ENCODE measurements around the gene IAH1.

The IAH1 gene

DNA sequence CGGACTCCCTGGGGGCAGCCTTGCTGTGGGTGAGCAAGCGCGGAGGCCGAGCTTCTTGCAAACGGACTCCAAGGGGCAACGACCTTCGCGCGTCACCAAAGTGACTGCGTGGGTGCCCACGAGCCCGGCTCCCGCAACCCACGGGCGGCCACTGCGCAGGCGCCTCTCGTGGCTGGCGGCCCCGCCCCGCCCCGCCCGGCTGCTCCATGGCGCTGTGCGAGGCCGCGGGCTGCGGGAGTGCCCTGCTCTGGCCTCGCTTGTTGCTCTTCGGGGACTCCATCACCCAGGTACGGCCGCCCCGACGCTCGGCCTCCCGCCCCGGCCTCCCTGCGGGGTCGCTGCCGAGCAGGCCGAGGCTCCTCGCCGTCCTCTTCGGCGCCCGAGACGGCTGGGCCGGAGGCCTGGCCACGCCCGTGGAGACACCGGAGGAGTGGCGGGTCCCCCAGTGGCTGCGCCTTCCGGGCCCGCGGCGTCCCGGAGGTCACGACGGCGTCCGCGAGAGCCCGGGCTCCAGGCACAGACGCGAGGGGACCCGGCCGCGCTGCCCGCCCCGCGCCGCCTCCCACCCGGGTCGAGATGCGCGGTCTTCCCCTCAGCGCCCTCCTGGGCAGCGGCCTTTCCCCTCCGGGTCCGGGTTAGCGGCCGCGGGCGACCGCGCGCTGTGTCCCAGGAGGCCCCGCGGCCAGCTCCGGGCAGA, at the start of gene IAH1:
Gene IAH1 (plus strand): TSS at position 191 of the 697 bp plus-strand sequence. CDS start 16 bp downstream, at position 207.
- DNase-seq (ENCODE audit: low read depth): no peak

DNA sequence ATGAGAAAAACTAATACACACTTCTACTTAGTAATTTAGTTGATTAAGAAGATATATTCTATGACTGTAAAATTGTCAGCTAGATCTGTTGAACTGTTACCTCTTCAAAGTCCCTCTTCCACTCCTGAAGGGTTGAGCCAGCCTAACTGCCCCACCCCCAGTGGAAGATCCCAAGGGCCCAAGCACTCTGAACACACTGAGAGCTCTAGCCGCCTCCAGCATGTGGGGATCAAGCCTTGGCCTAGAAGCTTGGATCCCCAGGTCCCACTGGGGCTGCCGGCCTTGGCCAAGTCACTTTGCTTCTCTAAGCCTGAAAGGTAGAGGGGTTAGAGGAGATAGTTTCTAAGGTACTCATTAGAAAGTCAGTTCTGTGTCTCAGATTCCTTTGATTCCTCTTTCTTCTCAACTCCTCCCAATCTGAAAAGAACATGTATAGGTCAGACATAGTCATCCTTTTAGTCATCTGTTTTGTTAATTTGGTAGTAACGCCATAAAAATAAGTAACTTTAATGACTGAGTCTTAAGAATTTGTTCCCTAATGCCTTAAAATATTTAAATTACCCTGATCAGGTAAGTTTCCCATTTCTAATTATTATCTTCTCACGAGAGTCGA, 45.3 kb upstream of the IAH1 start:
- no peak for DNase-seq (ENCODE audit: low read depth)

DNA sequence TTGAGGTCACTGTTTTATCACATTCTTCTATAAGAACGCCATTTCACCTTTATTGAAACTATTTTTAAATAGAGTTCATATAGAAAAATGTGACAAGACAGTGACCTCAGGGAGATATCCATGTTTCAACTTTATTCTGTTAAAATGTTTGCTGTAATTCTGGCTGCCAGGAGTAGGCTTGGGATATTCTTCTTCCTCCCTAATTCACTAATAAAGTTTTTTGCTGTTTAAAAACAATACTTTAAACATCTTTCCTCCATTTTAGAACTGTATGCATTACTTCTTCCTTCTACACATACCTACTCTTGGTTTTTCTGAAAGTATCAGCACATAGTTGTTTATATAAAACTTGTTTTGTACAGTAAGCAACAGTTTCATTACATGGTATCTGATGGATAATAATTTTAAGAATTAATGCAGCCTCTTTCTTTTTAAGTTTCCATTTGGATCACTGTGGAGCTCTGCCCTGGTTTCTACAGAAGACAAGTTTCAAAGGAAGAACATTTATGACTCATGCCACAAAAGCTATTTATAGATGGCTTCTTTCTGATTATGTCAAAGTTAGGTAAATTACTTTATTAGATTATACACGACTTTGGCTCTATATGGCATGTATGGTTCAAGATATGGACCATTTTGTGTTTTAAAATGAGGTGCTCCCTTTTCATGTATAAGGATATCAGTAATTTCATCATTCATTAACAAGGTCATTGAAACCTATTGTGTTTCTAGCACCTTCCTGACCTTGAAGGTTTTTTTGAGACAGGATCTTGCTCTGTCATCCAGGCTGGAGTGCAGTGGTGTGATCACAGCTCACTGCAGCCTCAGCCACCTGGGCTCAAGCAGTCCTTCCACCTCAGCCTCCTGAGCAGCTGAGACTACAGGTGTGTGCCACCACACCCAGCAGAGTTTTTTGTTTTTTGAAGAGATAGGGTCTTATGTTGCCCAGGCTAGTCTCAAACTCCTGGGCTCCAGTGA, 43.7 kb upstream of the IAH1 start:
- no peak for DNase-seq (ENCODE audit: low read depth)

GRCh38 chr2:9434489-9434888, 39.9 kb upstream of the IAH1 start:
- DNase-seq (ENCODE audit: low read depth): no peak

DNA sequence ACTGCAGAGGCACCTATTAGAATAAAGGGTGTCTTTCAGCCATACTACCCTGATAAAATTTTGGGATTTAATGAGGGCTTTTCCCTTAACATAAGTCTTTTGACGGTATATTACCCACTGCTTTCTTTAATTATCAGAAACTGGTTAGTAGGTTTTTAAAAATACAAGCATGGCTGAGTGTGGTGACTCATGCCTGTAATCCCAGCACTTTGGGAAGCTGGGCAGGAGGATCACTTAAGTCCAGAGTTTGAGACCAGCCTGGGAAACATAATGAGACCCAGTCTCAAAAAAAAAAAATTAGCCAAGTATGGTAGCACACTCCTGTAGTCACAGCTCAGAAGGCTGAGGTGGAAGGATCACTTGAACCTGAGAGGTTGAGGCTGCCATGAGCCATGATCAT, 34.8 kb upstream of the IAH1 start:
- no peak for DNase-seq (ENCODE audit: low read depth)

DNA sequence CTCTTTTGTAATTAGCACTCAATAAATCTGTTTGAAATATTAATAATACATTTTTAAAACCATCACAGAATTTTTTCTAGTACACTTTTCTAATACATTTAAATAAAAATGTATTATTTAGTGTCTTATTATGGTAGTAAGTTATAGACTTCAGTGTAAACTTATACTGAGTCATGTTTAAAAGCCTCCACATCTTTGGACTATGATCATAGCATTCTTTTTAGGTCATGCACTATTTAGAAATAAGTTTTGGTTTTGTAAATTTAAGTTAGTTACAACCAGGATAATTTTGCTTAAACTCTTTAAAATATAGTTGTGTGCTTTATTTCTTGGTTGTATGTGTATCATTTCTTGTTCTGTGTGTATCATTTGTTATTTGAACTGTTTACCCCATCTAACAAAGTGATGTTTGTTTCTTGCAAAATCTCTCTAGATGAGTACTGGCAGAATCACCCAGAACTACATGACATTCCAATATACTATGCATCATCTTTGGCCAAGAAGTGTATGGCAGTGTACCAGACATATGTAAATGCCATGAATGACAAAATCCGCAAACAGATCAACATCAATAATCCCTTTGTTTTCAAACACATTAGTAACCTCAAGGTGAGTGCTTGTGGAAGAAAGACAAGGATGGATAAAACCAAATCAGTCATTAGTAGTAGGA, 34.2 kb upstream of the IAH1 start:
- no peak for DNase-seq (ENCODE audit: low read depth)

DNA sequence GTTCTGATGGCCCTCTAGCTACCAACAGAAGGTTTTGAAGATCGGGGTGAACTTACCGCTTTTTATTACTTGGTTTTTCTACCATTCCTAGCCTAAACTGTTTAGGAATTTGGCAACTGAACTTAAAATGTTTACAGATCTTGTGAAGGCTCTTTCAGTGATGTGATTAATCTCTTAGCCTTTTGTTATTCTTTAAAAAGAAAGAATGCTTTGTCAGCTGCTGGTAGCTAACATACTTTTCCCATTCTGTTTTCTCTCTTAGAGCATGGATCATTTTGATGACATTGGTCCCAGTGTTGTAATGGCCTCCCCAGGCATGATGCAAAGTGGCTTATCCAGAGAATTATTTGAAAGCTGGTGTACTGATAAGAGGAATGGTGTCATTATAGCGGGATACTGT, 32.8 kb upstream of the IAH1 start:
- DNase-seq (ENCODE audit: low read depth): no peak

DNA sequence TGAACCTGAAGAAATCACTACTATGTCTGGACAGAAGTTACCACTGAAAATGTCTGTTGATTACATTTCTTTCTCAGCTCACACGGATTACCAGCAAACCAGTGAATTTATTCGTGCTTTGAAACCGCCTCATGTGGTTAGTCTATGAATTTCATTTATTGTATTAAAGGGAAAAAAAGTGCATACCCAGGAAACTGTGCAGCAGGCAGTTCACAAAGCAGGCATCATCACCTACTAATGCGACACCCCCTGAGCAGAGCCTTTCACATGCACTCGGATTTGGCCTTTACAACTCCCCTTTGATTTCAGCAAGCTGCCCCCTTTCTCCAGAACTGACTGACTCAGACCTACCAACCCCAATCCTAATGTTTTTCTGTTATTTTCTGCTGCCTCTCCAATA, 30.8 kb upstream of the IAH1 start:
- no peak for DNase-seq (ENCODE audit: low read depth)

DNA sequence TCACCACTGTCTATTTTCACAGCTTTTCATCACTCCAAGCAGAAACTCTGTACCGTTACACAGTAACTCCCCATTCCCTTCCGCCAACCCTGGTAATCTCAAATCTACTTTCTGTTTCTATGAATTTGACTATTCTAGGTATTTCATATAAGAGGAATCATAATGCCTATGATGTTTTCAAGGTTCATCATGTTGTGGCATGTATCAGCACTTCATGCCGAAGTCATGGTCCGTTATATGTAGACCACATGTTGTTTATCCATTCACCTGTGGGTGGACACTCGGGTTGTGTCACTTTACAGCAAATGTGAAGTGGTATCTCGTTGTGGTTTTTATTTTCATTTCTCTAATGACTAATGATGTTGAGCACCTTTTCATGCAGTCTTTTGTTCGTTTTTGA, 29.3 kb upstream of the IAH1 start:
- no peak for DNase-seq (ENCODE audit: low read depth)

DNA sequence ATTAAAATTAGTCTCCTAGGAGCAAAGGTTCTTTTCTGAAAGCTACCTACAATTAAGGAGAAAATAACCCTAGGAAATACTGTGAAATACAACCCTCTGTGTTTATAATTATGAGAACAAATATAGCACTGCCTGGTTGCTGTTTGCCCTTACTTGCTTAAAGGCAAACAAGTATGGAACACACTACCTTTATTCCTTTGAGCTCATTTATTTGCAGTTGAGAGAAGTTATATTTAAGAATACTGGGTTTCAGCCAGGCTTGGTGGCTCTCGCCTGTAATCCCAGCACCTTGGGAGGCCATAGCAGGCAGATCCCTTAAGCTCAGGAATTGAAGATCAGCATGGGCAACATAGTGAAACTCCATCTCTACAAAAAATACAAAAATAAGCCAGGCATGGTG, 23.1 kb upstream of the IAH1 start:
- DNase-seq (ENCODE audit: low read depth): no peak

- DNase-seq (ENCODE audit: low read depth): no peak
Measured at GRCh38 chr2:9460441-9461017, 13.8 kb upstream of the IAH1 start.

DNA sequence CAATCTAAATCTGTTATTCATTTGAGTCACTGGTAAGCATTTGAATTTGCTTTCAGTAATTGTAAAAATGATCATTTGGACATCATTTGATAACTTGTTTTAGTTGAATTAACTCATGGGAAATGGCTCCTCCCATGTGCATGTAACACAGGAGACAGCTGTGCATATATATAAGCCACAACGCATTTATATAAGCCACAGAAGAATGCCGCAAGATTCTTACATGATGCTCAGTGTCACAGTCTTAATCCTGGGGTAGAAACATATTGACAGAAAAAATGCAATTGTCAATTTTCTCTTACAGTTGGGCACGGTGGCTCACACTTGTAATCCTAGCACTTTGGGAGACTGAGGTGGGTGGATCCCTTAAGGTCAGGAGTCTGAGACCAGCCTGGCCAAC, 13.3 kb upstream of the IAH1 start:
- no peak for DNase-seq (ENCODE audit: low read depth)

DNA sequence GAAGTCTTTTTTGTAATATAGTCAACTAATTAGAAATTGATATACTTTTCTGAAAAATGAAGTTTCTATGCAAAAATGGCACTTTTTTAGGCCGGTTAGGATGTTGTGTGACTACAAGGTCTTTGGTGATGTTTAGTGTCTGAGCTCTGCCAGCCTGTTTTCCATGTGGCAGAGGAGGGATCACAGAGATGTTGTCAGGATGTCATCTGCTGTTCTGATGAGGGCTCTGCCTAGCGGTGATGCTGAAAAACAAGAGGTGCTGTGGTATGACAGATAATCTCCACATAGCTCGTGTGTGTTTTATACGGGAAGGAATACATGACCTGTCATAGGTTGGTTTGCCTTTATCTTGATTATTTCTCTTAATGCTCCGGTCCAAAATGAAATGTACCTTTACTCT, 12.0 kb upstream of the IAH1 start:
- DNase-seq (ENCODE audit: low read depth): no peak

GRCh38 chr2:9462886-9463697, 11.3 kb upstream of the IAH1 start:
- no peak for DNase-seq (ENCODE audit: low read depth)

DNA sequence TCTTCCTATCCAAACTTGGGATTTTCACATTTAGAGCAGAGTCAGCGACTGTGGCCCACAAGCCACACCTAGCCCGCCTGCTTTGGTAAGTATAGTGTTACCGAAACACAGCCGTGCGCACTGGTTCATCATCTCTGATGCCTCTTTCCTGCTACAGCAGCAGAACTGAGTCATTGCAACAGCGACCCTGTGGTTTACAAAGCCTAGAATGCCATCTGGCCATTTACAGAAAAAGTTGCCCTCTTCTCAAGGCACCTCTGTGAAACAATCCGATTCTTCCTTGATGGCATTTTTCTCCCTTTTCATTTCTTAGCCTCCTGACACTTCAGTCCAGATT, 10.7 kb upstream of the IAH1 start:
- no peak for DNase-seq (ENCODE audit: low read depth)

DNA sequence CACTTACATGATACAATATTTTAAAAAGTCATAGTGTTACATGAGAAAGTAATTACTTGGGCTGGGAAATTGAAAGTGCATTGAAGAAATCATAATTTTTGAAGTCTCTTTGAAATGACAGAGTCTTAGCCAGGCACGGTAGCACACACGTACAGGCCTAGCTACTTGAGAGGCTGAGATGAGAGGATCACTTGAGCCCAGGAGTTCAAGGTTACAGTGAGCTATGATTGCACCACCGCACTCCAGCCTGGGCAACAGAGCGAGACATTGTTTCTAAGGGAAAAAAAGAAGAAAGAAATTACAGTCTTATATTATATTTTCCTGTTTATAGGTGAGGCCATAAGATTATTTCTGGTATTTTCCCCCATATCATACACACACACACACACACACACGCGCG, 9.2 kb upstream of the IAH1 start:
- DNase-seq (ENCODE audit: low read depth): no peak

DNA sequence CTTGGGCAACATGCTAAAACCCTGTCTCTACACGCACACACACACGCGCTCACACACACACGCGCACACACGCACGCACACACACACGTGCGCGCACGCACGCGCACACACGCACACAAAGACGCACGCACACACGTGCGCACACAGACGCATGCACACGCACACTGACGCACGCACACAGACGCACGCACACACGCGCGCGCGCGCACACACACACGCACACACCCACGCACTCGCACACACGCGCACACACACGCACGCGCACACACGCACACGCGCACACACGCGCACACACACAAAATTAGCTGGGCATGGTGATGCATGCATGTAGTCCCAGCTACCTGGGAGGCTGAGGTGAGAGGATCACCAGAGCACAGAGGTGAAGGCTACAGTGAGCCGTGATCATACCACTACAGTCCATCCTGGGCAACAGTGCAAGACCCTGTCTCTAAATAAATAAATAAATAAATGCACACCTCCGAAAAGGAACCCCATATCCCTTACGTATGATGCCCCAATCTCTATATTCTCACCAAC, 8.1 kb upstream of the IAH1 start:
- no peak for DNase-seq (ENCODE audit: low read depth)

- no peak for DNase-seq (ENCODE audit: low read depth)
Measured at GRCh38 chr2:9467687-9468086, 6.7 kb upstream of the IAH1 start.

GRCh38 chr2:9471206-9471605, 3.1 kb upstream of the IAH1 start:
- no peak for DNase-seq (ENCODE audit: low read depth)

DNA sequence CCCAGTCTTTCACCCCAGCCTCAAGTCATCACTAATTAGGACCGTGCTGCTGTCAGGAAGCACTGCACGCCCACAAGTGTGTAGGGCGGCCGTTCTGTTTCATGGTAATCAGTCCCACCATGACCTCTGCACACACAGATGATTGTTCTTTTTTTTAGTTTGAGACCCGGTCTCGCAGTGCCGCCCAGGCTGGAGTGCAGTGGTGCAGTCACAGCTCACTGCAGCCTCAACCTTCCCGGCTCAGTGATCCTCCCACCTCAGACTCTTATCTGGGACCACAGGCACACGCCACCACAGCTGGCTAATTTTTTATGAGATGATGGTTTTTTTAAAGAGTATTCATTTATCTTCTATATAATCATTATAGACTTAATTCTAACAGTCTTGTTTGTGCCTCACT, 1.8 kb upstream of the IAH1 start:
- DNase-seq (ENCODE audit: low read depth): no peak

Measured in CMK (cell line).